OCI-LY3 (cell line): ENCODE results near the gene SASH1.
"Not testable (repeated sequence)": the region's sequence is repeated elsewhere in the genome, so short reads cannot be mapped to it uniquely, and the experiment has no call there.

Source experiments
- H2AFZ ChIP-seq: fragments of 200-600, 300-600 bp; shearing (Covaris generic); 2 replicates; pipeline ENCODE4 v1.6.0; 2014; ENCODE audit warnings: antibody characterized with exemption, low read depth, low read length
- H3K27ac ChIP-seq: fragments of 200-600, 300-600 bp; sonication (generic); 2 replicates; pipeline ENCODE4 v1.5.1; 2014; ENCODE audit warnings: mild to moderate bottlenecking, low read length, moderate library complexity, mixed read lengths
- H3K27me3 ChIP-seq: fragments of 200-600, 300-600 bp; sonication (generic); 2 replicates; pipeline ENCODE4 v1.6.1; 2014; ENCODE audit warnings: low read depth, low read length, mixed read lengths
- H3K36me3 ChIP-seq: fragments of 200-600, 300-600 bp; sonication (generic); replicated peaks from 2 replicates; pipeline ENCODE3; 2014; ENCODE audit warnings: low read depth, low read length, mixed read lengths
- H3K4me1 ChIP-seq: fragments of 300-600, 200-600 bp; sonication (generic); 2 replicates; pipeline ENCODE4 v1.6.1; 2014; ENCODE audit warnings: low read length, mixed read lengths
- H3K4me2 ChIP-seq: fragments of 200-600, 300-600 bp; sonication (generic); 2 replicates; pipeline ENCODE4 v1.6.1; 2014; ENCODE audit warnings: low read length, mixed read lengths
- H3K4me3 ChIP-seq: fragments of 300-600, 200-600 bp; sonication (generic); 2 replicates; pipeline ENCODE4 v1.5.1; 2014; ENCODE audit warnings: antibody characterized with exemption, mild to moderate bottlenecking, low read length, moderate library complexity
- H3K79me2 ChIP-seq: fragments of 300-600, 200-600 bp; shearing (Covaris generic); 2 replicates; pipeline ENCODE4 v1.6.1; 2014; ENCODE audit warnings: mild to moderate bottlenecking, low read length, mixed read lengths
- H3K9ac ChIP-seq: fragments of 300-600, 200-600 bp; shearing (Covaris generic); 2 replicates; pipeline ENCODE4 v1.6.0; 2014; ENCODE audit warnings: mild to moderate bottlenecking, low read length, moderate library complexity
- H3K9me3 ChIP-seq: fragments of 200-600, 300-600 bp; shearing (Covaris generic); 2 replicates; pipeline ENCODE4 v1.6.1; 2014; ENCODE audit warnings: low read length, mixed read lengths; ENCODE audit not compliant: insufficient read depth
- H4K20me1 ChIP-seq: fragments of 200-600, 300-600 bp; sonication (generic); 2 replicates; pipeline ENCODE4 v1.6.1; 2016; ENCODE audit warnings: low read length, mixed read lengths; ENCODE audit not compliant: insufficient read depth
- CTCF ChIP-seq: fragments of 200-600, 300-600 bp; sonication (generic); IDR thresholded peaks from 2 replicates; pipeline ENCODE4 v1.5.1; 2014; ENCODE audit warnings: antibody characterized with exemption, low read length, low read depth
- EZH2phosphoT487 ChIP-seq: fragments of 200-600 bp; shearing (Covaris generic); IDR thresholded peaks from 2 replicates; pipeline ENCODE4 v1.6.1; 2018; ENCODE audit warnings: antibody characterized with exemption, mixed run types, low read depth

The SASH1 gene

GRCh38 chr6:148389917-148390316 lies 47.3 kb downstream of the SASH1 start:
- H3K79me2 ChIP-seq, result no peaks in the 10 kb centered on the region

GRCh38 chr6:148392127-148392526 lies 49.5 kb downstream of the SASH1 start:
- H3K27ac ChIP-seq, H3K79me2 ChIP-seq, H3K27me3 ChIP-seq, H3K9ac ChIP-seq, H3K4me3 ChIP-seq, H2AFZ ChIP-seq, H3K4me1 ChIP-seq, H4K20me1 ChIP-seq, H3K4me2 ChIP-seq, H3K36me3 ChIP-seq, H3K9me3 ChIP-seq: not testable (repeated sequence)

More at GRCh38 chr6:148389917-148390316, 47.3 kb downstream of the SASH1 start:
- Histone ChIP-seq H3K9me3 (no peaks in the 10 kb centered on the region), H3K4me3 (no peak overlapping the region), H3K4me2 (no peak overlapping the region), H3K27ac (no peak overlapping the region), H2AFZ (no peak overlapping the region), H4K20me1 (no peaks in the 10 kb centered on the region), H3K36me3 (no peaks in the 10 kb centered on the region), H3K4me1 (no peaks in the 10 kb centered on the region), H3K27me3 (0 out of 2 replicates have a peak, but pooled peaks cover 2% of the 10 kb centered on the region), H3K9ac (no peak overlapping the region)
- TF ChIP-seq EZH2phosphoT487 (no peak), CTCF (no peak)

DNA sequence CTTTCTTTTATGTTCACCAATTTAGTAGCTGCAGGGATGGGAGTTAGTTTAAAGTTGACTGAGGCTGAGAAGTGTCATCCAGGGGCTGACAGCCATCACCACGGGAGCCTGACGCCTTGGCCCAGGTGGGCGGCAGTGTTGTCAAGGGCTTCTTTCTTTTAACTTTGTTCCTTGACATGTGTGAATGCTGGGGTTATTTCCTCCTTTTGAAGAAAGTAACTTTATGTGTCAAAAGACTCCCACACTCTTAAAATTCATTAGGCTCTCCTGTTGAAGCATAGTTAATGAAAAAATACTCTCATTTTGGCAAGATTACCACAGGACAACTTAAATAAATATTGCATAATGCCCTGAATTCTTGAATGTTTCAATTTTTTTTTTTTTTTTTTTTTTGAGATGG lies 50.0 kb downstream of the SASH1 start:
- Histone ChIP-seq H3K4me3 (no peak overlapping the region), H3K27ac (no peak overlapping the region), H3K79me2 (no peaks in the 10 kb centered on the region), H2AFZ (no peak overlapping the region), H3K4me1 (no peaks in the 10 kb centered on the region), H3K9ac (no peak overlapping the region), H3K4me2 (no peak overlapping the region), H3K9me3 (no peaks in the 10 kb centered on the region), H3K27me3 (0 out of 2 replicates have a peak, but pooled peaks cover 5% of the 10 kb centered on the region), H4K20me1 (no peaks in the 10 kb centered on the region), H3K36me3 (no peaks in the 10 kb centered on the region)
- TF ChIP-seq EZH2phosphoT487 (no peak), CTCF (no peak)

GRCh38 chr6:148395583-148396101 lies 53.0 kb downstream of the SASH1 start:
- H3K4me3 ChIP-seq, result no peak overlapping the region
- H3K9ac ChIP-seq, result no peak overlapping the region
- H2AFZ ChIP-seq, result no peak overlapping the region
- no peaks in the 10 kb centered on the region for H4K20me1 ChIP-seq
- no peak overlapping the region for H3K4me2 ChIP-seq
- no peak overlapping the region for H3K27ac ChIP-seq
- 0 out of 2 replicates have a peak, but pooled peaks cover 5% of the 10 kb centered on the region for H3K27me3 ChIP-seq
- TF ChIP-seq EZH2phosphoT487 (no peak), CTCF (no peak)
- H3K9me3 ChIP-seq, result no peaks in the 10 kb centered on the region
- H3K4me1 ChIP-seq, result no peaks in the 10 kb centered on the region
- no peaks in the 10 kb centered on the region for H3K36me3 ChIP-seq
- H3K79me2 ChIP-seq, result no peaks in the 10 kb centered on the region

- H3K27me3 ChIP-seq, result 0 out of 2 replicates have a peak, but pooled peaks cover 5% of the 10 kb centered on the region
- H3K36me3 ChIP-seq, result no peaks in the 10 kb centered on the region
- no peak overlapping the region for H3K4me2 ChIP-seq
- no peaks in the 10 kb centered on the region for H3K9me3 ChIP-seq
- H4K20me1 ChIP-seq, result no peaks in the 10 kb centered on the region
- no peak overlapping the region for H3K4me3 ChIP-seq
- TF ChIP-seq EZH2phosphoT487 (no peak), CTCF (no peak)
- no peak overlapping the region for H3K27ac ChIP-seq
- H3K4me1 ChIP-seq, result no peaks in the 10 kb centered on the region
- no peak overlapping the region for H3K9ac ChIP-seq
- no peaks in the 10 kb centered on the region for H3K79me2 ChIP-seq
- H2AFZ ChIP-seq, result no peak overlapping the region
Measured at GRCh38 chr6:148396411-148396810, 53.8 kb downstream of the SASH1 start.
